GM12872 (cell line): ENCODE measurements around the gene SLC4A3.

Source experiments
- CTCF ChIP-seq: IDR thresholded peaks from 3 replicates; pipeline ENCODE4 v1.5.1; 2011; ENCODE audit warnings: low read depth, mild to moderate bottlenecking, low read length, moderate library complexity; ENCODE audit not compliant: insufficient read depth

The SLC4A3 gene

GRCh38 chr2:219691571-219691970, 64.1 kb downstream of the SLC4A3 start:
- no peak for TF ChIP-seq CTCF
